ENCODE data around the gene TMEM121. TPM values are rescaled to one million over a fixed set of nuclear protein-coding genes. Genes with fewer than 3 reads are reported as not detected.
"Not testable (repeated sequence)": the region's sequence is repeated elsewhere in the genome, so short reads cannot be mapped to it uniquely, and the experiment has no call there.

Gene TMEM121
- total and polyA plus RNA-seq, 2 of the 8 experiments (the other 6 are each of a cell fraction or from before 2014, with no cell fraction given): 1.9 TPM; not detected in 1

DNA sequence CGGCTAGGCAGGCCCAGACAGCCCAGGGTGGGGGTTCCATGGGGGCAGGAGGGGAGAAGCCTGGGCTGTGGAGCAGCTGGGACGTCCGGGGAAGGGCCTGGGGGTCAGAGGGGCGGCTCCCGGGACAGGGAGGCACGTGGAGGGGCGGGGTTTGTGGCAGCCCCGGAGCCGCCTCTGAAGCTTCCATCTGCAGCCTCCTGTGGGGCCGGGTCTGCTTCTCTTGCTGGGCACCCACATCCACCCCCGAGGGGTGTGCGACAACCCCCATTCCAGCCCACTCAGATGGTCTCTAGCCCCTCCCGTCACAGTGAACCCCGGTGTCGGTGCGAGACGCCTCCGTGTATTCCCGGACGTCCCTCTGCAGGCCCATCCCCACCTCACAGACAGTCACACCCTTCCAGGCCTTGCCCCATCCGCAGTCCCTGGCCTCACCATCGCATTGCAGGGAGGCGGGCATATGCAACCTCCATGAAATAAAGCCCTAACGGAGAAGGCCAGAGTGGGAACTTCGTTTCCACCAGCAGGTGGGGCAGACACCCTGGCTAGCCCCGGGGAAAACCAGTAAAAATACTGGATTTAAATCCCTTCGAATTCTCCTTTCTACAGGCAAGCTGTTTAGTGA is 33.8 kb downstream of the TMEM121 start:
- CTCF ChIA-PET (ENCODE audit: partially characterized antibody); H3K23ac ChIP-seq (ENCODE audit: insufficient read length); H3K56ac ChIP-seq (replicated peaks; ENCODE audit: insufficient read length, low read depth, low read length); H3K9ac ChIP-seq (replicated peaks in 1 of 4; ENCODE audit: extremely low read depth in 1 of 4, low read depth in 3 of 4, low read length in 3 of 4); H2BK15ac ChIP-seq (ENCODE audit: low read length); H3K14ac ChIP-seq (ENCODE audit: insufficient read length); H2BK120ac ChIP-seq (replicated peaks; ENCODE audit: low read depth, low read length); H2AFZ ChIP-seq (ENCODE audit: low read length); H3K4me2 ChIP-seq (ENCODE audit: insufficient read depth in 1 of 2, low read depth in 2 of 2, low read length in 2 of 2); H3K79me2 ChIP-seq (ENCODE audit: control insufficient read depth in 1 of 2, insufficient read depth in 2 of 2, low read length in 2 of 2); H2BK5ac ChIP-seq (ENCODE audit: low read depth, low read length); H3K4ac ChIP-seq (replicated peaks; ENCODE audit: insufficient read length, low read depth, low read length); H4K8ac ChIP-seq (ENCODE audit: extremely low read depth, insufficient read depth, low read length); H3K4me1 ChIP-seq (replicated peaks in 1 of 4; ENCODE audit: control insufficient read depth in 3 of 4, insufficient read depth in 4 of 4, low read length in 3 of 4); H3K27me3 ChIP-seq (replicated peaks in 1 of 4; ENCODE audit: control insufficient read depth in 3 of 4, extremely low read depth in 1 of 4, insufficient read depth in 3 of 4, low read length in 3 of 4); FAIRE-seq; H3K4me3 ChIP-seq (ENCODE audit: extremely low read depth in 1 of 4, insufficient read depth in 2 of 4, low read depth in 3 of 4, low read length in 4 of 4); H4K5ac ChIP-seq (ENCODE audit: insufficient read length, low read depth, low read length); H3K36me3 ChIP-seq (ENCODE audit: control insufficient read depth in 2 of 4, insufficient read depth in 4 of 4, low read length in 3 of 4); H2BK20ac ChIP-seq (ENCODE audit: low read length); H2BK12ac ChIP-seq (ENCODE audit: low read depth, low read length); DNase-seq (ENCODE audit: low read depth in 1 of 2, low spot score in 2 of 2); H4K91ac ChIP-seq (replicated peaks; ENCODE audit: insufficient read length, low read length); H3K79me1 ChIP-seq (ENCODE audit: low read depth, low read length); POLR2A ChIA-PET (ENCODE audit: partially characterized antibody); H3K18ac ChIP-seq (ENCODE audit: extremely low read depth, low read length); H2AK5ac ChIP-seq (ENCODE audit: low read depth, low read length); H3K27ac ChIP-seq (ENCODE audit: low read depth, low read length); H4K20me1 ChIP-seq (replicated peaks in 1 of 2; ENCODE audit: control insufficient read depth in 1 of 2, insufficient read depth in 2 of 2, low read length in 2 of 2): not testable (repeated sequence)
- Histone ChIP-seq H3K9me3 (ENCODE audit: insufficient read depth in 2 of 2, low read depth in 1 of 2, low read length in 1 of 2) (peaks cover 11 to 53% of the 10 kb centered on the region in 2 experiments; a peak in 3 of 4 replicates), H3K23me2 (ENCODE audit: low read depth, low read length) (peaks cover 19% of the 10 kb centered on the region; the same call in 1 of the 2 replicates)
- 78% methylated on average over 4 of the region's 27 CpGs; no CpG with 5 or more reads in 1 of the 2 experiments for WGBS, 2 experiments (ENCODE audit: extremely low coverage in 1 of 2, insufficient coverage in 1 of 2, insufficient read length in 1 of 2, insufficient replicate concordance in 2 of 2, low coverage in 1 of 2, low lambda C conversion rate in 2 of 2, missing lambda C conversion rate in 1 of 2)

DNA sequence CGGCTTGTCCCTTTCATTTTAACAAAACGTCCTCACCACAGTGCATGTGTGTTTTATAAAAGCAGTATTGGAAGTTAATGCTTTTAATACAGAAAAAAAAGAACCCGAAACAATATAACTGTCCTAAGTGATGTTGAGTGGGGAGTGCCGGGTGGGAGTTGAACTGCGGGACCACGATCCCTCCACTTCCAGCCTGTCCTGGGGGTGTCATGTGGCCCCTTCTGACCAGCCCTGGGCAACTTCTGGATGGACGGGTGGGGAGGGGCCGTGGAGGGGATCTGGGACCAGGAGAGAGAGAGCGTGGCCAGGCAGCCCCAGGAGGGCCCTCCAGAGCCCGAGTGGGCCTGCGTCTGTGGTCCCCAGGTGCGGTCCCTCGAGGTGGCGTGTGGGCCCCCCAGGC is 35.0 kb downstream of the TMEM121 start:
- H2BK5ac ChIP-seq (ENCODE audit: low read depth, low read length); FAIRE-seq; H3K79me1 ChIP-seq (ENCODE audit: low read depth, low read length); H4K20me1 ChIP-seq (replicated peaks in 1 of 2; ENCODE audit: control insufficient read depth in 1 of 2, insufficient read depth in 2 of 2, low read length in 2 of 2); H2AK5ac ChIP-seq (ENCODE audit: low read depth, low read length); H3K4me3 ChIP-seq (ENCODE audit: extremely low read depth in 1 of 4, insufficient read depth in 2 of 4, low read depth in 3 of 4, low read length in 4 of 4); POLR2A ChIA-PET (ENCODE audit: partially characterized antibody); CTCF ChIA-PET (ENCODE audit: partially characterized antibody); H3K4me2 ChIP-seq (ENCODE audit: insufficient read depth in 1 of 2, low read depth in 2 of 2, low read length in 2 of 2); H3K23ac ChIP-seq (ENCODE audit: insufficient read length); H3K27me3 ChIP-seq (replicated peaks in 1 of 4; ENCODE audit: control insufficient read depth in 3 of 4, extremely low read depth in 1 of 4, insufficient read depth in 3 of 4, low read length in 3 of 4); H2BK120ac ChIP-seq (replicated peaks; ENCODE audit: low read depth, low read length); H4K5ac ChIP-seq (ENCODE audit: insufficient read length, low read depth, low read length); H2BK20ac ChIP-seq (ENCODE audit: low read length); H3K4me1 ChIP-seq (replicated peaks in 1 of 4; ENCODE audit: control insufficient read depth in 3 of 4, insufficient read depth in 4 of 4, low read length in 3 of 4); H3K27ac ChIP-seq (ENCODE audit: low read depth, low read length); H4K91ac ChIP-seq (replicated peaks; ENCODE audit: insufficient read length, low read length); H3K56ac ChIP-seq (replicated peaks; ENCODE audit: insufficient read length, low read depth, low read length); DNase-seq (ENCODE audit: low read depth in 1 of 2, low spot score in 2 of 2); H2BK15ac ChIP-seq (ENCODE audit: low read length); H3K18ac ChIP-seq (ENCODE audit: extremely low read depth, low read length); H2AFZ ChIP-seq (ENCODE audit: low read length); H2BK12ac ChIP-seq (ENCODE audit: low read depth, low read length); H4K8ac ChIP-seq (ENCODE audit: extremely low read depth, insufficient read depth, low read length); H3K4ac ChIP-seq (replicated peaks; ENCODE audit: insufficient read length, low read depth, low read length); H3K9ac ChIP-seq (replicated peaks in 1 of 4; ENCODE audit: extremely low read depth in 1 of 4, low read depth in 3 of 4, low read length in 3 of 4); H3K79me2 ChIP-seq (ENCODE audit: control insufficient read depth in 1 of 2, insufficient read depth in 2 of 2, low read length in 2 of 2); H3K14ac ChIP-seq (ENCODE audit: insufficient read length); H3K36me3 ChIP-seq (ENCODE audit: control insufficient read depth in 2 of 4, insufficient read depth in 4 of 4, low read length in 3 of 4): not testable (repeated sequence)
- H3K9me3 ChIP-seq (ENCODE audit: insufficient read depth in 2 of 2, low read depth in 1 of 2, low read length in 1 of 2): peaks cover 11 to 52% of the 10 kb centered on the region in 2 experiments; a peak in 2 of 4 replicates
- H3K23me2 ChIP-seq (ENCODE audit: low read depth, low read length): peaks cover 19% of the 10 kb centered on the region; the same call in 1 of the 2 replicates
- 79% methylated on average over 4 of the region's 14 CpGs; no CpG with 5 or more reads in 1 of the 2 experiments for WGBS, 2 experiments (ENCODE audit: extremely low coverage in 1 of 2, insufficient coverage in 1 of 2, insufficient read length in 1 of 2, insufficient replicate concordance in 2 of 2, low coverage in 1 of 2, low lambda C conversion rate in 2 of 2, missing lambda C conversion rate in 1 of 2)

Data from H1 (cell line).